ENCODE measurements around the gene CDK14.
A peak's percentile ranks its signal among the peaks of the same experiment; 100 is the strongest.

The CDK14 gene

GRCh38 chr7:90957883-90958282, 361.8 kb downstream of the CDK14 start:
- Histone ChIP-seq H3K9ac (no peak overlapping the region), H3K9me3 (replicated peaks in 1 of 11) (no peaks in the 10 kb centered on the region), H3K4me3 (no peak overlapping the region), H3K4me2 (no peak overlapping the region), H4K20me1 (no peaks in the 10 kb centered on the region), H3K27me3 (no peaks in the 10 kb centered on the region), H3K4me1 (no peaks in the 10 kb centered on the region), H3K36me3 (peaks cover 5 to 27% (median 12%) of the 10 kb centered on the region in 11 experiments; a peak in 17 of 22 replicates), H3K27ac (no peak overlapping the region)
- TF ChIP-seq Cebpa-rat (IDR thresholded peaks at IDR 0.05): no peak

- no peak overlapping the region for H3K27ac ChIP-seq
- no peak overlapping the region for H3K4me2 ChIP-seq
Observed at GRCh38 chr7:90958647-90959046, 362.5 kb downstream of the CDK14 start.

DNA sequence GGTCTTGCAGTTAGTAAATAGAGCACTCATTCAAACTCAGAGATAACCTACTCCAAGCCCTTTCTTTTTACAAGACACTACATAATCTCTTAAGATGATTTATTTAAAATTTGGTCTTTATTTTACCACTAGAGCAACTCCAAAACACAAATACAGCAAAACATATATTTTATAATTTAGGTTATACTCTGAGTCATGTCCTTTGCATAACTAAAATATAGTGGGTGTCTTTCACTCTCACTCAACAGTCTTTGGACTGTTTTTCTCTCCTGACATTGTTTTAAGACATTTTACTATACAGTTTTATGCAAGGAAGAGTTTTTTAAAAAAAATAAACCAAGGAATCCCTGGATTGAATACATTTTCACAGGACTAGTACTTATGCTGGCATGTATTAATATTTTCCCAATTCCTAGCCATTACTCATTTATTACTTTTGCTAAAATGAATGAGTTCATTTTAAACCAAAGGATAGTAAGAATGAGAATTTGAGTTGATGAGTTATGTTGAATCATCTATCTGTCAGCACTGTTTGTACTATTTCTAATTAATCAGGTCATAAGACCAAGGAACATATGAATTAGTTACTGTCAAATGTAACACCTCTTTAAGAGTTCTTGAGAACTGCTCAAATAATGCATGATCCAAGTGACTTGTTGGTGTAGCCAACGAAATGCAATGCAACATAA, 365.1 kb downstream of the CDK14 start:
- peaks cover 0 to 15% (median 5%) of the 10 kb centered on the region in 11 experiments; a peak in 8 of 22 replicates for H3K36me3 ChIP-seq
- no peaks in the 10 kb centered on the region for H3K27me3 ChIP-seq
- no peak for TF ChIP-seq Cebpa-rat (IDR thresholded peaks at IDR 0.05)
- no peak overlapping the region for H3K9ac ChIP-seq
- no peaks in the 10 kb centered on the region for H4K20me1 ChIP-seq
- no peak overlapping the region for H3K27ac ChIP-seq
- H3K4me3 ChIP-seq: no peak overlapping the region
- no peak overlapping the region for H3K4me2 ChIP-seq
- H3K4me1 ChIP-seq: peaks cover 0 to 14% (median 3%) of the 10 kb centered on the region in 10 experiments; a peak in 8 of 20 replicates
- H3K9me3 ChIP-seq (replicated peaks in 1 of 11): no peaks in the 10 kb centered on the region

More at GRCh38 chr7:90958647-90959046, 362.5 kb downstream of the CDK14 start:
- TF ChIP-seq Cebpa-rat (IDR thresholded peaks at IDR 0.05): no peak
- Histone ChIP-seq H3K36me3 (peaks cover 5 to 27% (median 12%) of the 10 kb centered on the region in 11 experiments; a peak in 17 of 22 replicates), H3K9ac (no peak overlapping the region), H3K4me1 (no peaks in the 10 kb centered on the region), H3K27me3 (no peaks in the 10 kb centered on the region), H3K4me3 (no peak overlapping the region), H3K9me3 (replicated peaks in 1 of 11) (no peaks in the 10 kb centered on the region), H4K20me1 (no peaks in the 10 kb centered on the region)

GRCh38 chr7:90965211-90965610, 369.1 kb downstream of the CDK14 start:
- Histone ChIP-seq H3K4me2 (no peak overlapping the region), H3K27me3 (no peaks in the 10 kb centered on the region), H3K9me3 (replicated peaks in 1 of 11) (no peaks in the 10 kb centered on the region), H3K9ac (no peak overlapping the region), H3K4me3 (no peak overlapping the region), H4K20me1 (no peaks in the 10 kb centered on the region), H3K27ac (no peak overlapping the region), H3K36me3 (peaks cover 0 to 5% (median 0%) of the 10 kb centered on the region in 11 experiments; a peak in 1 of 22 replicates), H3K4me1 (peaks cover 0 to 19% (median 3%) of the 10 kb centered on the region in 10 experiments; a peak in 8 of 20 replicates)
- no peak for TF ChIP-seq Cebpa-rat (IDR thresholded peaks at IDR 0.05)

- no peaks in the 10 kb centered on the region for H4K20me1 ChIP-seq
- H3K9me3 ChIP-seq (replicated peaks in 1 of 11): no peaks in the 10 kb centered on the region
- TF ChIP-seq Cebpa-rat (IDR thresholded peaks at IDR 0.05): no peak
- H3K4me3 ChIP-seq: no peak overlapping the region
- no peaks in the 10 kb centered on the region for H3K27me3 ChIP-seq
- H3K4me1 ChIP-seq: peaks cover 0 to 19% (median 3%) of the 10 kb centered on the region in 10 experiments; a peak in 8 of 20 replicates
- no peak overlapping the region for H3K4me2 ChIP-seq
- peak overlapping the region in 1 of 11 experiments; percentile 15; a peak in 1 of 22 replicates for H3K27ac ChIP-seq
- no peak overlapping the region for H3K9ac ChIP-seq
- H3K36me3 ChIP-seq: peaks cover 0 to 5% (median 0%) of the 10 kb centered on the region in 11 experiments; a peak in 1 of 22 replicates
Observed at GRCh38 chr7:90966346-90966745, 370.2 kb downstream of the CDK14 start.

GRCh38 chr7:90968871-90969270, 372.8 kb downstream of the CDK14 start:
- Histone ChIP-seq H3K4me2 (no peak overlapping the region), H3K36me3 (peaks cover 0 to 16% (median 13%) of the 10 kb centered on the region in 11 experiments; a peak in 14 of 22 replicates), H3K4me1 (peaks cover 0 to 19% (median 3%) of the 10 kb centered on the region in 10 experiments; a peak in 8 of 20 replicates), H3K27ac (no peak overlapping the region), H4K20me1 (no peaks in the 10 kb centered on the region), H3K4me3 (no peak overlapping the region), H3K9ac (no peak overlapping the region), H3K9me3 (replicated peaks in 1 of 11) (peaks cover 14 to 19% (median 15%) of the 10 kb centered on the region in 11 experiments), H3K27me3 (no peaks in the 10 kb centered on the region)
- no peak for TF ChIP-seq Cebpa-rat (IDR thresholded peaks at IDR 0.05)

DNA sequence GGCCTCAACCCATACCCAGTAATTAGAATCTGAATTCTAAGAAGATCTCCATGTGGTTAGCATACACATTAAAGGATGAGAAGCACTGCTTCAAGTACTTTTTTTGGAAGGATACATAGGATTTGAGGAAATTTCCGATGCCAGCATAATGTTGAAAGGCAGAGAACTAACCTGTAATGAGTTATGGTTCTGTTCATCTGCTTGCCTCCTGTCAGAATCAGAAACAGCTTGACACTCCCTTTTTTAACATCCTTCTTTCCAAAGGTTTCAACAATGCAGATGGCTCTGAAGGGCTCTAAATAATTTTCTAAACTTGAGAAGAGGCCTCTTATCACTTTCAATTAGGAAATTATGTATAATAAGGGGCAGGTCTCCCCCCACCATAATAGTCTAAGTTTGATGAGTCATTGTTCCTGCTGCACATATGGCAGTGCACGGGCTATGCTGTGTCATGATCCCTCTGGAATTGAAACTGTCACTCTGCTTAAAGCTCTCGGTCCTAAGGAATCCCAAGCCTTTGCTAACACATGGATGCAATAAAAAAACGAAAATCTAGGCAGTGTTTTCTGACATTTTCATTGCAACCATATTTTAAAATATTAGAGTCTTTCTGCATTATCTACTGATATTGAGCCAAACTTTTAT, 376.9 kb downstream of the CDK14 start:
- peaks cover 44 to 57% (median 51%) of the 10 kb centered on the region in 11 experiments for H3K9me3 ChIP-seq (replicated peaks in 1 of 11)
- H3K4me1 ChIP-seq: no peaks in the 10 kb centered on the region
- H3K4me2 ChIP-seq: no peak overlapping the region
- no peaks in the 10 kb centered on the region for H4K20me1 ChIP-seq
- no peak overlapping the region for H3K27ac ChIP-seq
- no peak overlapping the region for H3K4me3 ChIP-seq
- no peak overlapping the region for H3K9ac ChIP-seq
- H3K27me3 ChIP-seq: no peaks in the 10 kb centered on the region
- TF ChIP-seq Cebpa-rat (IDR thresholded peaks at IDR 0.05): no peak
- H3K36me3 ChIP-seq: peaks cover 20 to 48% (median 35%) of the 10 kb centered on the region in 11 experiments; a peak in 19 of 22 replicates

DNA sequence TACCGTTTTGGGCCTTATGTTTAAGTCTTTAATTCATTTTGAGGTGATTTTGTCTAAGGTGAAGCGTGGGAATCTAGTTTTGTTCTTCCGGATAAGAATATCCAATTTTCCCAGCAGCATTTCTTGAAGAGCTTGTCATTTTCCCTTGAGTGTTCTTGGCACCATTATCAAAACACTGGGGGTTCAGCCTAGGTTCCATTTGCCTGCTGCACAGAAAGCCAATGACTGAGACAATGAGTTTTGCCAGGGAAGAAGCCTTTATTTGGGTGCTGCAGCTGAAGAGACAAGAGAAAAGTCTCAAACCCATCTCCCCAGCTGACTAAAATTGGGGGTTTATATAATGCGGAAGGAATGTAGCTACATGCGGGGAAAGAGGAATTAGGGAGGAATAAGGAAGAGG, 380.9 kb downstream of the CDK14 start:
- Histone ChIP-seq H3K4me1 (no peaks in the 10 kb centered on the region), H3K9me3 (replicated peaks in 1 of 11) (peaks cover 54 to 75% (median 60%) of the 10 kb centered on the region in 11 experiments), H3K4me2 (no peak overlapping the region), H3K27ac (no peak overlapping the region), H4K20me1 (no peaks in the 10 kb centered on the region), H3K4me3 (no peak overlapping the region), H3K36me3 (peaks cover 24 to 71% (median 37%) of the 10 kb centered on the region in 11 experiments; a peak in 20 of 22 replicates), H3K9ac (no peak overlapping the region), H3K27me3 (no peaks in the 10 kb centered on the region)
- TF ChIP-seq Cebpa-rat (IDR thresholded peaks at IDR 0.05): no peak

- TF ChIP-seq Cebpa-rat (IDR thresholded peaks at IDR 0.05): no peak
- H3K36me3 ChIP-seq: peaks cover 22 to 83% (median 48%) of the 10 kb centered on the region in 11 experiments; a peak in 21 of 22 replicates
Observed at GRCh38 chr7:90980545-90980944, 384.4 kb downstream of the CDK14 start.

More at GRCh38 chr7:90980545-90980944, 384.4 kb downstream of the CDK14 start:
- H3K4me3 ChIP-seq: no peak overlapping the region
- no peak overlapping the region for H3K27ac ChIP-seq
- H3K4me2 ChIP-seq: no peak overlapping the region
- no peaks in the 10 kb centered on the region for H4K20me1 ChIP-seq
- H3K4me1 ChIP-seq: no peaks in the 10 kb centered on the region
- peaks cover 44 to 58% (median 49%) of the 10 kb centered on the region in 11 experiments for H3K9me3 ChIP-seq (replicated peaks in 1 of 11)
- no peak overlapping the region for H3K9ac ChIP-seq
- H3K27me3 ChIP-seq: no peaks in the 10 kb centered on the region

Measured in BLaER1 treated with 17β-estradiol and CSF1 and Interleukin-3, amounts not matched to agents 10 nM and 100 nM (cell line).